Measurements from ENCODE around the gene F8. TPM values are rescaled to one million over a fixed set of nuclear protein-coding genes. Genes with fewer than 3 reads are reported as not detected.
"Not testable (repeated sequence)": the region's sequence is repeated elsewhere in the genome, so short reads cannot be mapped to it uniquely, and the experiment has no call there.

The F8 gene
- total RNA-seq, 2 donors from 2014 or later: 13.2 to 39.1 TPM

DNA sequence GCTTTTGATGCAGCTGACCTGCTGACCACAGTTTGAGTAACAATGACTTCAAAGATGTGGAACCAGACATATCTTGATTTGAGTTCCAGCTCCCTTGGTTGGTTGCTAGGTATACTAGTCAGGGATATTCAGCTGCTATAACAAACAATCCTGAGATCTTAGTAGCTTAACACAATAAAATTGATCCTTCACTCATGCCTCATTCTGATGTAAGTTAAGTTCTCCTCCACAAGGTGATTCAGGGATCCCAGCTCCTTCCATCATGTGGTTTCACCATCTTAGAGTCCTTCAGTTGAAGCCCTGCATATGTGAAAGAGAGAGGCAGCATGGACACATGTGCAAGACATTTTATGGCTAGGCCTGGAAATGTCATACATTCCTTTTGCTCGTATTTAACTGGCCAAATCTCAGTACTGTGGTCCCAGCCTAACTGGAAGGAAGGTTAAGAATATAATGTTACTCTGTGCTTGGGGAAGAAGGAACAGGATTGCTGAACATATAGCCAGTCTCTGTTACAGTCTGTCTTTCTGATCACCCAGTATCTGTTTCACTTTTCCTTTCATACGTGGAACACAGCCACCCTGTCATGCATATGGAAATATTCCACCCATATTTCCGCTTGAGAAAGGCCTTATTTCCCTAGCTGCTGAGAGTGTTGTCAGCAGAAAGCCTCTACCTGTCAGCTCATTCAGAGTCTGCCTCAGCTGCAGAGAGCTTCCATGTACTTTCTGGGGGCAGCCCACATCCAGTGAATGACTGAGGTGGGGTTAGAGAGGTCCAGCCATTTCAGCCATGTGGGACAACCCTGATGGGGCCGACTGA lies 195.1 kb downstream of the F8 start:
- intact Hi-C loops (cut with DNase I): no loop called here
- Histone ChIP-seq H3K36me3 (no peaks in the 10 kb centered on the region), H3K27me3 (replicated peaks; ENCODE audit: insufficient read depth) (no peaks in the 10 kb centered on the region), H3K4me3 (no peak overlapping the region), H3K4me1 (replicated peaks) (no peaks in the 10 kb centered on the region), H3K9me3 (no peaks in the 10 kb centered on the region), H3K27ac (no peak overlapping the region)
- TF ChIP-seq, protein P1, sequence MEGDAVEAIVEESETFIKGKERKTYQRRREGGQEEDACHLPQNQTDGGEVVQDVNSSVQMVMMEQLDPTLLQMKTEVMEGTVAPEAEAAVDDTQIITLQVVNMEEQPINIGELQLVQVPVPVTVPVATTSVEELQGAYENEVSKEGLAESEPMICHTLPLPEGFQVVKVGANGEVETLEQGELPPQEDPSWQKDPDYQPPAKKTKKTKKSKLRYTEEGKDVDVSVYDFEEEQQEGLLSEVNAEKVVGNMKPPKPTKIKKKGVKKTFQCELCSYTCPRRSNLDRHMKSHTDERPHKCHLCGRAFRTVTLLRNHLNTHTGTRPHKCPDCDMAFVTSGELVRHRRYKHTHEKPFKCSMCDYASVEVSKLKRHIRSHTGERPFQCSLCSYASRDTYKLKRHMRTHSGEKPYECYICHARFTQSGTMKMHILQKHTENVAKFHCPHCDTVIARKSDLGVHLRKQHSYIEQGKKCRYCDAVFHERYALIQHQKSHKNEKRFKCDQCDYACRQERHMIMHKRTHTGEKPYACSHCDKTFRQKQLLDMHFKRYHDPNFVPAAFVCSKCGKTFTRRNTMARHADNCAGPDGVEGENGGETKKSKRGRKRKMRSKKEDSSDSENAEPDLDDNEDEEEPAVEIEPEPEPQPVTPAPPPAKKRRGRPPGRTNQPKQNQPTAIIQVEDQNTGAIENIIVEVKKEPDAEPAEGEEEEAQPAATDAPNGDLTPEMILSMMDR (IDR thresholded peaks at IDR 0.05): no peak
- TF ChIP-seq POLR2A (IDR thresholded peaks at IDR 0.05): no peak
- no peak for TF ChIP-seq POLR2AphosphoS5 (IDR thresholded peaks at IDR 0.05)
- WGBS: 76% methylated on average over 4 of the region's 4 CpGs
- DNase-seq (ENCODE audit: low spot score): no peak

DNA sequence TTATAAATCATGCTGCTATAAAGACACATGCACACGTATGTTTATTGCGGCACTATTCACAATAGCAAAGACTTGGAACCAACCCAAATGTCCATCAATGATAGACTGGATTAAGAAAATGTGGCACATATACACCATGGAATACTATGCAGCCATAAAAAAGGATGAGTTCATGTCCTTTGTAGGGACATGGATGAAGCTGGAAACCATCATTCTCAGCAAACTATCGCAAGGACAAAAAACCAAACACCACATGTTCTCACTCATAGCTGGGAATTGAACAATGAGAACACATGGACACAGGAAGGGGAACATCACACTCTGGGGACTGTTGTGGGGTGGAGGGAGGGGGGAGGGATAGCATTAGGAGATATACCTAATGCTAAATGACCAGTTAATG lies 196.9 kb downstream of the F8 start:
- DNase-seq (ENCODE audit: low spot score); intact Hi-C loops (cut with DNase I); H3K4me1 ChIP-seq (replicated peaks); H3K36me3 ChIP-seq; H3K4me3 ChIP-seq; H3K9me3 ChIP-seq; H3K27ac ChIP-seq; H3K27me3 ChIP-seq (replicated peaks; ENCODE audit: insufficient read depth): not testable (repeated sequence)
- WGBS: no CpG with 5 or more reads among the region's 3 CpGs

DNA sequence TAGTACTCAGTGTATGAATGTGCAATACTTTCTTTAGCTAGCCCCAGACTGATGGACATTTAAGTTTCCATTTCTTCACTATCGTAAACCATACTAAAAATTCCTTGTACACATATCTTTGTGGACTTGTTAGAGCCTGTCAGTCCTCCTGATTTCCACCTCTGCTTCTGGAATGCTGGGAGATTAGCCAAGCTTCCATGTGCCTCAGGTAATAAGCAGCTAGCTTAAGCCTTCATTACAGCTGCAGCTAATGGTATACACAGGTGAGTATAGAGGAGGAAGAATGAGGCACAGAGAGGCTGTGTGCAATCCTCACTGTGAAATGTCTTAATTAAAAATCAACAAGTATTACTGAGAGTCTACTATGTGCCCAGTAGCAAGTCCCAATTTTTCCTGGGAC lies 197.9 kb downstream of the F8 start:
- 47% methylated on average over 1 of the region's 1 CpG for WGBS
- Histone ChIP-seq H3K27ac (no peak overlapping the region), H3K4me1 (replicated peaks) (no peaks in the 10 kb centered on the region), H3K9me3 (no peaks in the 10 kb centered on the region), H3K27me3 (replicated peaks; ENCODE audit: insufficient read depth) (no peaks in the 10 kb centered on the region), H3K4me3 (no peak overlapping the region), H3K36me3 (no peaks in the 10 kb centered on the region)
- no peak for DNase-seq (ENCODE audit: low spot score)
- intact Hi-C loops (cut with DNase I): no loop called here
- TF ChIP-seq, protein P1 (IDR thresholded peaks at IDR 0.05): no peak
- TF ChIP-seq POLR2A (IDR thresholded peaks at IDR 0.05): no peak
- no peak for TF ChIP-seq POLR2AphosphoS5 (IDR thresholded peaks at IDR 0.05)

DNA sequence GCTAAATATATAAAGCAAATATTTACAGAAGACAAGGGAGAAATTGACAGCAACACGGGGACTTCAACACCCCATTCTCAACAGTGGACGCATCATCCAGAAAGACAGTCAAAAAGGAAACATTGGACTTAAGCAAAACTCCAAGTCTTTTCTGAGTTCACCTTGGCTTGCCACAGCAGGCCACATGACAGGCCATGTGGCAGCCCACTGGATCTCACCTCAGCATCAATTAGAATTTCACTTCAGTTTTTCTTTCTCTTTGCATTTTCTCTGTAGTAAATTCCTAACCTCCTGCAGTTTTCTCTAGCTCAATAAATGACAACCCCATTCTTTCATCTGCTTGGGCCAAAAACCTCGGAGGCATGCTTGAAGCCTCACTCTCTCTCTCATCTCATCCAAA lies 200.5 kb downstream of the F8 start:
- intact Hi-C loops (cut with DNase I): no loop called here
- no peaks in the 10 kb centered on the region for H3K4me1 ChIP-seq (replicated peaks)
- 58% methylated on average over 3 of the region's 3 CpGs for WGBS
- TF ChIP-seq POLR2AphosphoS5 (IDR thresholded peaks at IDR 0.05) (no peak), POLR2A (IDR thresholded peaks at IDR 0.05) (no peak)
- TF ChIP-seq, protein P1 (IDR thresholded peaks at IDR 0.05): no peak
- no peaks in the 10 kb centered on the region for H3K27me3 ChIP-seq (replicated peaks; ENCODE audit: insufficient read depth)
- no peaks in the 10 kb centered on the region for H3K9me3 ChIP-seq
- no peak overlapping the region for H3K27ac ChIP-seq
- no peaks in the 10 kb centered on the region for H3K36me3 ChIP-seq
- no peak for DNase-seq (ENCODE audit: low spot score)
- no peak overlapping the region for H3K4me3 ChIP-seq

DNA sequence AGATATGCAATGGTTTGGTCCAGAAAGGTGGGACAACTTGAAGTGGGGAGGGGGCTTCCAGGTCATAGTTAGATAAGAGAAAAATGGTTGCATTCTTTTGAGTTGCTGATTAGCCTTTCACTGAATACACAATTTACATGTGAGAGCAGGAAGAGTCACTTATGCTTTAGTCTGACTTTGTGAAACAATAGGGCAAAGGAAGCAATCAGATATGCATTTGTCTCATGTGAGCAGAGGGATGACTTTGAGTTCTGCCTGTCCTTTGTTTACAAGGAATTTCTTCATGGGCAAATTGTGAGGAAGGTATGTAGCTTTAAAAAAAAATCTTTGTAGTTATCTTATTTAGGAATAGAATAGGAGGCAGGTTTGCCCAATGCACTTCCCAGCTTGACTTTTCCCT lies 201.0 kb downstream of the F8 start:
- Histone ChIP-seq H3K36me3 (no peaks in the 10 kb centered on the region), H3K27ac (no peak overlapping the region)
- TF ChIP-seq, protein P1 (IDR thresholded peaks at IDR 0.05): no peak

More for the DNA sequence above, 201.0 kb downstream of the F8 start:
- no peak for DNase-seq (ENCODE audit: low spot score)
- Histone ChIP-seq H3K4me3 (no peak overlapping the region), H3K4me1 (replicated peaks) (no peaks in the 10 kb centered on the region), H3K27me3 (replicated peaks; ENCODE audit: insufficient read depth) (no peaks in the 10 kb centered on the region), H3K9me3 (no peaks in the 10 kb centered on the region)
- intact Hi-C loops (cut with DNase I): no loop called here
